ENCODE measurements around the gene UBR3. TPM values are rescaled to one million over a fixed set of nuclear protein-coding genes. Genes with fewer than 3 reads are reported as not detected.

UBR3 gene
- polyA plus RNA-seq, 2 of the 4 experiments (the other 2 are of a cell fraction), result 11.0 to 23.1 TPM

- Histone ChIP-seq H3K9me3 (no peaks in the 10 kb centered on the region), H3K4me3 (no peak overlapping the region), H3K4me2 (no peak overlapping the region), H3K4me1 (no peaks in the 10 kb centered on the region), H3K27ac (no peak overlapping the region; a peak in 1 of 6 replicates)
- TF ChIP-seq ESRRA (IDR thresholded peaks at IDR 0.05; ENCODE audit: borderline replicate concordance, low read length) (no peak), MYC (IDR thresholded peaks at IDR 0.05; ENCODE audit: borderline replicate concordance, low read length) (no peak)
- ATAC-seq (no peak), DNase-seq (ENCODE audit: low read depth in 1 of 2, low spot score in 1 of 2) (no peak), FAIRE-seq (no peak)
- ChIA-PET CTCF (no interaction called here), POLR2A (no interaction called here)
Observed at GRCh38 chr2:170029551-170029950, 202.3 kb downstream of the UBR3 start.

DNA sequence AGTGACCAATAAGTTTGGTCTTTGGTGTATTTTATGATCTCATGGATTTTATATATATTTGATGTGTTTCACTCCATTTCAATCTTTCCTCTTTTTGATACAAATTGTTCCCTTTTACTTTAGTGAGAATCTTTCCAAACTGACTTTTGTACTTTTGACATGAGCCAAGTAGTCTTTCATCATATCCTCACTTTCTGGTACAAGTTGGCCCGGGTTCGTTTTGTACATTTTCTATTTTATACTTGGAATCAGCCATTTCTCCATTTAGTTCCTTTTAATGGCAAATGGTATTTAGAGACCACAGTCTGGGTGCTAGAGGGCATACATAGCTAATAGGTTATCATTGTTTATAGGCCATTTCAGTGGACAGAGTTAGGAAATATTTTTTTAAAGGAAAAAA is 202.8 kb downstream of the UBR3 start:
- ATAC-seq, result no peak
- Histone ChIP-seq H3K4me2 (no peak overlapping the region), H3K4me3 (no peak overlapping the region), H3K27ac (no peak overlapping the region), H3K4me1 (no peaks in the 10 kb centered on the region), H3K9me3 (no peaks in the 10 kb centered on the region)
- ChIA-PET POLR2A (no interaction called here), CTCF (no interaction called here)
- FAIRE-seq, result no peak
- TF ChIP-seq BHLHE40 (IDR thresholded peaks at IDR 0.05; ENCODE audit: low read depth, low read length), result no peak
- TF ChIP-seq, protein P1, sequence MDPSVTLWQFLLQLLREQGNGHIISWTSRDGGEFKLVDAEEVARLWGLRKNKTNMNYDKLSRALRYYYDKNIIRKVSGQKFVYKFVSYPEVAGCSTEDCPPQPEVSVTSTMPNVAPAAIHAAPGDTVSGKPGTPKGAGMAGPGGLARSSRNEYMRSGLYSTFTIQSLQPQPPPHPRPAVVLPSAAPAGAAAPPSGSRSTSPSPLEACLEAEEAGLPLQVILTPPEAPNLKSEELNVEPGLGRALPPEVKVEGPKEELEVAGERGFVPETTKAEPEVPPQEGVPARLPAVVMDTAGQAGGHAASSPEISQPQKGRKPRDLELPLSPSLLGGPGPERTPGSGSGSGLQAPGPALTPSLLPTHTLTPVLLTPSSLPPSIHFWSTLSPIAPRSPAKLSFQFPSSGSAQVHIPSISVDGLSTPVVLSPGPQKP (IDR thresholded peaks at IDR 0.05; ENCODE audit: low read depth, low read length), result no peak
- DNase-seq (ENCODE audit: low read depth in 1 of 2, low spot score in 1 of 2), result no peak
- WGBS (ENCODE audit: missing lambda C conversion rate), result 97% methylated on average over 2 of the region's 2 CpGs

- WGBS (ENCODE audit: missing lambda C conversion rate), result 91% methylated on average over 1 of the region's 1 CpG
- TF ChIP-seq, protein P2, sequence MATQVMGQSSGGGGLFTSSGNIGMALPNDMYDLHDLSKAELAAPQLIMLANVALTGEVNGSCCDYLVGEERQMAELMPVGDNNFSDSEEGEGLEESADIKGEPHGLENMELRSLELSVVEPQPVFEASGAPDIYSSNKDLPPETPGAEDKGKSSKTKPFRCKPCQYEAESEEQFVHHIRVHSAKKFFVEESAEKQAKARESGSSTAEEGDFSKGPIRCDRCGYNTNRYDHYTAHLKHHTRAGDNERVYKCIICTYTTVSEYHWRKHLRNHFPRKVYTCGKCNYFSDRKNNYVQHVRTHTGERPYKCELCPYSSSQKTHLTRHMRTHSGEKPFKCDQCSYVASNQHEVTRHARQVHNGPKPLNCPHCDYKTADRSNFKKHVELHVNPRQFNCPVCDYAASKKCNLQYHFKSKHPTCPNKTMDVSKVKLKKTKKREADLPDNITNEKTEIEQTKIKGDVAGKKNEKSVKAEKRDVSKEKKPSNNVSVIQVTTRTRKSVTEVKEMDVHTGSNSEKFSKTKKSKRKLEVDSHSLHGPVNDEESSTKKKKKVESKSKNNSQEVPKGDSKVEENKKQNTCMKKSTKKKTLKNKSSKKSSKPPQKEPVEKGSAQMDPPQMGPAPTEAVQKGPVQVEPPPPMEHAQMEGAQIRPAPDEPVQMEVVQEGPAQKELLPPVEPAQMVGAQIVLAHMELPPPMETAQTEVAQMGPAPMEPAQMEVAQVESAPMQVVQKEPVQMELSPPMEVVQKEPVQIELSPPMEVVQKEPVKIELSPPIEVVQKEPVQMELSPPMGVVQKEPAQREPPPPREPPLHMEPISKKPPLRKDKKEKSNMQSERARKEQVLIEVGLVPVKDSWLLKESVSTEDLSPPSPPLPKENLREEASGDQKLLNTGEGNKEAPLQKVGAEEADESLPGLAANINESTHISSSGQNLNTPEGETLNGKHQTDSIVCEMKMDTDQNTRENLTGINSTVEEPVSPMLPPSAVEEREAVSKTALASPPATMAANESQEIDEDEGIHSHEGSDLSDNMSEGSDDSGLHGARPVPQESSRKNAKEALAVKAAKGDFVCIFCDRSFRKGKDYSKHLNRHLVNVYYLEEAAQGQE (IDR thresholded peaks at IDR 0.05), result no peak
- TF ChIP-seq CHD4 (IDR thresholded peaks at IDR 0.05; ENCODE audit: borderline replicate concordance) (no peak), GATA3 (IDR thresholded peaks at IDR 0.05; ENCODE audit: borderline replicate concordance) (no peak), RCOR1 (IDR thresholded peaks at IDR 0.05; ENCODE audit: low read depth, low read length) (no peak), FOSL2 (IDR thresholded peaks at IDR 0.05) (no peak), FOSL2 (CRISPR knock-in tag; IDR thresholded peaks at IDR 0.05) (no peak), RAD21 (conservative IDR thresholded peaks at IDR 0.05 in 1 of 2, IDR thresholded peaks at IDR 0.05 in 1 of 2) (no peak), CEBPB (IDR thresholded peaks at IDR 0.05) (no peak), ZNF302 (CRISPR knock-in tag; IDR thresholded peaks at IDR 0.05) (no peak), POLR2AphosphoS2 (conservative IDR thresholded peaks at IDR 0.05; ENCODE audit: low read length) (no peak), EHMT2 (IDR thresholded peaks at IDR 0.05; ENCODE audit: low read depth) (no peak), KDM1A (IDR thresholded peaks at IDR 0.05; ENCODE audit: low read depth) (no peak), TFCP2L1 (CRISPR knock-in tag; IDR thresholded peaks at IDR 0.05) (no peak), USF2 (IDR thresholded peaks at IDR 0.05) (no peak), CHD2 (IDR thresholded peaks at IDR 0.05; ENCODE audit: low read length, partially characterized antibody) (no peak), NFE2L2 (conservative IDR thresholded peaks at IDR 0.05; ENCODE audit: low read length) (no peak), CBX8 (IDR thresholded peaks at IDR 0.05) (no peak), NR3C1 (IDR thresholded peaks at IDR 0.05) (no peak), EP300 (IDR thresholded peaks at IDR 0.05) (no peak)
- TF ChIP-seq, protein P3, sequence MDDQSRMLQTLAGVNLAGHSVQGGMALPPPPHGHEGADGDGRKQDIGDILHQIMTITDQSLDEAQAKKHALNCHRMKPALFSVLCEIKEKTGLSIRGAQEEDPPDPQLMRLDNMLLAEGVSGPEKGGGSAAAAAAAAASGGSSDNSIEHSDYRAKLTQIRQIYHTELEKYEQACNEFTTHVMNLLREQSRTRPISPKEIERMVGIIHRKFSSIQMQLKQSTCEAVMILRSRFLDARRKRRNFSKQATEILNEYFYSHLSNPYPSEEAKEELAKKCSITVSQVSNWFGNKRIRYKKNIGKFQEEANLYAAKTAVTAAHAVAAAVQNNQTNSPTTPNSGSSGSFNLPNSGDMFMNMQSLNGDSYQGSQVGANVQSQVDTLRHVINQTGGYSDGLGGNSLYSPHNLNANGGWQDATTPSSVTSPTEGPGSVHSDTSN (IDR thresholded peaks at IDR 0.05), result no peak
- TF ChIP-seq, protein P4, sequence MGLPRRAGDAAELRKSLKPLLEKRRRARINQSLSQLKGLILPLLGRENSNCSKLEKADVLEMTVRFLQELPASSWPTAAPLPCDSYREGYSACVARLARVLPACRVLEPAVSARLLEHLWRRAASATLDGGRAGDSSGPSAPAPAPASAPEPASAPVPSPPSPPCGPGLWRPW (IDR thresholded peaks at IDR 0.05), result no peak
- ChIA-PET CTCF (no interaction called here), POLR2A (no interaction called here)
- Histone ChIP-seq H3K27ac (no peak overlapping the region), H3K4me1 (no peaks in the 10 kb centered on the region), H3K4me3 (no peak overlapping the region), H3K4me2 (no peak overlapping the region), H3K9me3 (no peaks in the 10 kb centered on the region)
- DNase-seq (ENCODE audit: low read depth in 1 of 2, low spot score in 1 of 2), result no peak
- no peak for FAIRE-seq
- no peak for ATAC-seq
Observed at GRCh38 chr2:170031288-170031687, 204.0 kb downstream of the UBR3 start.
